Endodermal cell (in vitro differentiated cells): ENCODE results near the gene ESRRA. TPM values are rescaled to one million over a fixed set of nuclear protein-coding genes. Genes with fewer than 3 reads are reported as not detected.

ENCODE experiments used
- DNase-seq: peaks from one replicate; pipeline ENCODE4 v3.0.0-alpha.2; 2017
- H3K27ac ChIP-seq: 2 replicates; pipeline ENCODE4 v1.5.1; 2013; ENCODE audit warnings: mild to moderate bottlenecking, low read depth, low read length, moderate library complexity
- H3K27me3 ChIP-seq: 2 replicates; pipeline ENCODE4 v1.6.1; 2013; ENCODE audit warnings: mild to moderate bottlenecking, low read length, moderate library complexity; ENCODE audit not compliant: insufficient read depth, control insufficient read depth, poor library complexity, severe bottlenecking
- H3K36me3 ChIP-seq: 2 replicates; pipeline ENCODE4 v1.7.0; 2013; ENCODE audit warnings: mild to moderate bottlenecking, low read length, moderate library complexity; ENCODE audit not compliant: control insufficient read depth, insufficient read depth
- H3K4me1 ChIP-seq: one replicate; pipeline ENCODE4 v1.7.0; 2013; ENCODE audit warnings: low read length; ENCODE audit not compliant: control insufficient read depth, insufficient read depth
- H3K4me3 ChIP-seq: 2 replicates; pipeline ENCODE4 v1.5.1; 2013; ENCODE audit warnings: mild to moderate bottlenecking, low read length, moderate library complexity
- H3K9ac ChIP-seq: 2 replicates; pipeline ENCODE4 v1.6.1; 2013; ENCODE audit warnings: mild to moderate bottlenecking, low read length, moderate library complexity; ENCODE audit not compliant: poor library complexity, severe bottlenecking; ENCODE audit errors: extremely low read depth
- H3K9me3 ChIP-seq: 2 replicates; pipeline ENCODE4 v1.6.1; 2013; ENCODE audit warnings: mild to moderate bottlenecking, low read length, moderate library complexity; ENCODE audit not compliant: control insufficient read depth
- H3K27ac Mint-ChIP-seq: 2 replicates; pipeline ENCODE4 v1.8.0; 2020; ENCODE audit warnings: mixed read lengths
- H3K27me3 Mint-ChIP-seq: 2 replicates; pipeline ENCODE4 v1.8.0; 2021; ENCODE audit warnings: mild to moderate bottlenecking, mixed read lengths; ENCODE audit not compliant: insufficient read depth
- H3K36me3 Mint-ChIP-seq: 2 replicates; pipeline ENCODE4 v1.8.0; 2020; ENCODE audit warnings: low read depth, mixed read lengths
- H3K4me1 Mint-ChIP-seq: 2 replicates; pipeline ENCODE4 v1.8.0; 2020; ENCODE audit warnings: mixed read lengths
- H3K4me3 Mint-ChIP-seq: 2 replicates; pipeline ENCODE4 v1.8.0; 2020; ENCODE audit warnings: mild to moderate bottlenecking, moderate library complexity, mixed read lengths
- H3K9me3 Mint-ChIP-seq: 2 replicates; pipeline ENCODE4 v1.8.0; 2020; ENCODE audit warnings: mild to moderate bottlenecking, mixed read lengths
- WGBS, 2 experiments: methylation state at CpG; one replicate each; pipeline versions ENCODE4 v1.1.5 to v1.1.7; 2013; ENCODE audit warnings: missing lambda C conversion rate in 2 of 2, mixed read lengths in 1 of 2; ENCODE audit not compliant: insufficient coverage in 1 of 2, insufficient read length in 1 of 2; 5-methylcytosine and 5-hydroxymethylcytosine counted together
- total RNA-seq, 2 donors: library from RNA; stranded (reverse); fragmentation: NEBNext Ultra II Directional in 1 of 2; extraction: Animal tissue kit (Norgen Biotek cat#: 25700) in 1 of 2; gene quantifications; 2 replicates in 1 of 2; 3 replicates in 1 of 2; pipeline ENCODE4 v1.2.1, GENCODE V29; 2021
- TF ChIP-seq, protein P1 (sequence below): fragments of 200-600 bp; sonication (generic); conservative IDR thresholded peaks from 2 replicates; pipeline ENCODE4 v1.5.0; 2021; ENCODE audit warnings: antibody characterized with exemption, mild to moderate bottlenecking

ESRRA gene
- total RNA-seq, 2 donors from 2014 or later: 22.8 to 34.5 TPM

DNA sequence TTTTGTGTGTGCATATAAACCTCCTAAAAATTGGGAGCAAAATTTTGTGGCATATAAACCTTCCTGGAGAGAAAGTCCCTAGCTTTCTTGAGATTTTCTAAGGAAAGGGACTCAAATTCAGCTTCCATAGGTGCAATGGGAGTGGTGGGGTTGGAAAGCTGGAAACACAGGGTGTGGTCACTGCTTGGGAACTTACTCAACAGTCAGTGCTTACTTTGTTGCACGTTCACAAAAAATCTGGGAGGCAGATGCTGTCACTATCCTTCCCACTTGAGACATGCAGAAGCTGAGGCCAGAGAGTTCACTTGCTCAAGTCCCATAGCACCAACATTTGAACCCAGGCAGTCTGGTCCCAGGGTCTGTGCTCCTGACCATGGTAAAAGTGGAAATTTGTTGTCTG lies 9.1 kb upstream of the ESRRA start:
- Histone ChIP-seq H3K4me3 (no peak overlapping the region), H3K4me1 (no peaks in the 10 kb centered on the region), H3K27me3 (peaks cover 100% of the 10 kb centered on the region), H3K27ac (no peak overlapping the region), H3K36me3 (no peaks in the 10 kb centered on the region), H3K9ac (no peak overlapping the region), H3K9me3 (no peaks in the 10 kb centered on the region)
- Mint-ChIP-seq H3K4me3 (no peak overlapping the region), H3K36me3 (no peaks in the 10 kb centered on the region), H3K4me1 (no peaks in the 10 kb centered on the region), H3K27ac (no peak overlapping the region), H3K9me3 (no peaks in the 10 kb centered on the region), H3K27me3 (peaks cover 92% of the 10 kb centered on the region)
- WGBS, 2 experiments: 50 to 67% methylated on average over 1 of the region's 1 CpG
- TF ChIP-seq, protein P1, sequence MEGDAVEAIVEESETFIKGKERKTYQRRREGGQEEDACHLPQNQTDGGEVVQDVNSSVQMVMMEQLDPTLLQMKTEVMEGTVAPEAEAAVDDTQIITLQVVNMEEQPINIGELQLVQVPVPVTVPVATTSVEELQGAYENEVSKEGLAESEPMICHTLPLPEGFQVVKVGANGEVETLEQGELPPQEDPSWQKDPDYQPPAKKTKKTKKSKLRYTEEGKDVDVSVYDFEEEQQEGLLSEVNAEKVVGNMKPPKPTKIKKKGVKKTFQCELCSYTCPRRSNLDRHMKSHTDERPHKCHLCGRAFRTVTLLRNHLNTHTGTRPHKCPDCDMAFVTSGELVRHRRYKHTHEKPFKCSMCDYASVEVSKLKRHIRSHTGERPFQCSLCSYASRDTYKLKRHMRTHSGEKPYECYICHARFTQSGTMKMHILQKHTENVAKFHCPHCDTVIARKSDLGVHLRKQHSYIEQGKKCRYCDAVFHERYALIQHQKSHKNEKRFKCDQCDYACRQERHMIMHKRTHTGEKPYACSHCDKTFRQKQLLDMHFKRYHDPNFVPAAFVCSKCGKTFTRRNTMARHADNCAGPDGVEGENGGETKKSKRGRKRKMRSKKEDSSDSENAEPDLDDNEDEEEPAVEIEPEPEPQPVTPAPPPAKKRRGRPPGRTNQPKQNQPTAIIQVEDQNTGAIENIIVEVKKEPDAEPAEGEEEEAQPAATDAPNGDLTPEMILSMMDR: no peak
- no peak for DNase-seq

DNA sequence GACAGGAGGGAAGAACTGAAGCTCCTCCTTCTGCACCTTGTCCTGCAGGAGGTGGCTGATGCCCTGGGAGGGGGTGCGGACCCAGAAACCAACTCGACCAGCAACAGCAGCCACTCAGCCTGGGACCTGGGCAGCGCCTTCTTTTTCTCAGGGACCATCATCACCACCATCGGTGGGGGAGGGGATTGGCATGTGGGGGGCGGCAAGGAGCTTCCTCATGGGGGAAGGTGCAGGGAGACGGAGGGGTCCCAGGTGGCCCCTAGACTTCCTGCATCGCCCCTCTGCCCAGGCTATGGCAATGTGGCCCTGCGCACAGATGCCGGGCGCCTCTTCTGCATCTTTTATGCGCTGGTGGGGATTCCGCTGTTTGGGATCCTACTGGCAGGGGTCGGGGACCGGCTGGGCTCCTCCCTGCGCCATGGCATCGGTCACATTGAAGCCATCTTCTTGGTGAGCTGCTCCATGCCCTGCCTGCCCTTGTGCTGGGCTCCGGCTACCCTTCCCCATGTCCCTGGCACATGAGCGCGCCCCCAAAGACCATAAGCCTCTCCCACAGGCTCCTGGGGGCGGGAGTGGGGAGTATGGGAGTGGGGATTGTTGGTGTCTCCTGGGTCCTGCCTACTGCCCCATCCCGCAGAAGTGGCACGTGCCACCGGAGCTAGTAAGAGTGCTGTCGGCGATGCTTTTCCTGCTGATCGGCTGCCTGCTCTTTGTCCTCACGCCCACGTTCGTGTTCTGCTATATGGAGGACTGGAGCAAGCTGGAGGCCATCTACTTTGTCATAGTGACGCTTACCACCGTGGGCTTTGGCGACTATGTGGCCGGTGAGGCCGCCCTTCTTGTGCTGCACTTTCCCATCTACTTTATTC lies 8.3 kb upstream of the ESRRA start:
- H3K27me3 ChIP-seq: peaks cover 100% of the 10 kb centered on the region

DNA sequence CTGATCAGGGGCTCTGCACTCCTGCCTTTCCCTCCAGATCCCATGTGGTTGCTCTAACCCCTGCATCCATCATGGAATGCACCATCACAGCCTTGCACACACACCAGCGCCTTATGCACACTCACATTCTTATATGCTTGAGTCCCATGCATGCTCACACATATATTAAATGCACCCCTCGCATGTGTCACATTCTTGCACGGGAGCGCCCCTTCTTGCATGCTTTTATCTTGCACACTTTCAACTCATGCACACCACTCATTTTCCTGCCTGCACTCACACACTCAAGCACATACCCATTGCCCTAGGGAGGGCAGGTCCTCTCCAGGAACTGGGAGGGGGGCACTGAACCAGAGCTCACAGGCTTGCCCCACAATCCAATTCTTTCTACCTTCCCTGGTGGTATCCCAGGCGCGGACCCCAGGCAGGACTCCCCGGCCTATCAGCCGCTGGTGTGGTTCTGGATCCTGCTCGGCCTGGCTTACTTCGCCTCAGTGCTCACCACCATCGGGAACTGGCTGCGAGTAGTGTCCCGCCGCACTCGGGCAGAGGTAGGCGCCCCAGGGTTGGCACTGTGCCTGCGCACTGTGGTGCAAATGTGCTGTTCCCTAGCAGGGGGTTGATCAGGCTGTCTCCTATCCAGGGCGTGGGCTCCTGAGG lies 7.5 kb upstream of the ESRRA start:
- no peaks in the 10 kb centered on the region for H3K9me3 ChIP-seq
- H3K36me3 Mint-ChIP-seq: no peaks in the 10 kb centered on the region
- no peak for DNase-seq
- TF ChIP-seq, protein P1: no peak
- no peak overlapping the region for H3K9ac ChIP-seq
- no peak overlapping the region for H3K4me3 ChIP-seq
- no peaks in the 10 kb centered on the region for H3K4me1 ChIP-seq
- no peaks in the 10 kb centered on the region for H3K9me3 Mint-ChIP-seq
- peaks cover 92% of the 10 kb centered on the region for H3K27me3 ChIP-seq
- no peaks in the 10 kb centered on the region for H3K36me3 ChIP-seq
- H3K27me3 Mint-ChIP-seq: peaks cover 94% of the 10 kb centered on the region
- H3K4me3 Mint-ChIP-seq: no peak overlapping the region
- no peak overlapping the region for H3K27ac ChIP-seq
- WGBS, 2 experiments: 74 to 77% methylated on average over 16 to 18 of the region's 18 CpGs
- no peak overlapping the region for H3K27ac Mint-ChIP-seq
- no peaks in the 10 kb centered on the region for H3K4me1 Mint-ChIP-seq

More for the DNA sequence above, 8.3 kb upstream of the ESRRA start:
- TF ChIP-seq, protein P1: no peak
- H3K36me3 ChIP-seq: no peaks in the 10 kb centered on the region
- H3K9me3 Mint-ChIP-seq: no peaks in the 10 kb centered on the region
- H3K27ac ChIP-seq: no peak overlapping the region
- DNase-seq: no peak
- H3K36me3 Mint-ChIP-seq: no peaks in the 10 kb centered on the region
- H3K4me3 Mint-ChIP-seq: no peak overlapping the region
- H3K9me3 ChIP-seq: no peaks in the 10 kb centered on the region
- WGBS, 2 experiments: 44 to 55% methylated on average over 25 to 34 of the region's 34 CpGs
- H3K27ac Mint-ChIP-seq: no peak overlapping the region
- no peak overlapping the region for H3K4me3 ChIP-seq
- H3K27me3 Mint-ChIP-seq: peaks cover 98% of the 10 kb centered on the region
- no peaks in the 10 kb centered on the region for H3K4me1 ChIP-seq
- no peak overlapping the region for H3K9ac ChIP-seq
- H3K4me1 Mint-ChIP-seq: no peaks in the 10 kb centered on the region
